ENCODE measurements around the gene SRGAP1. TPM values are rescaled to one million over a fixed set of nuclear protein-coding genes. Genes with fewer than 3 reads are reported as not detected.

Gene SRGAP1
- total and polyA plus RNA-seq, 9 of the 15 experiments (the other 6 are each of a cell fraction or from before 2014, with no cell fraction given), result 0.01 to 0.13 (median 0.04) TPM; not detected in 3

GRCh38 chr12:63843721-63844390 lies 644 bp upstream of the SRGAP1 start (continued):
- TF ChIP-seq, protein P1, sequence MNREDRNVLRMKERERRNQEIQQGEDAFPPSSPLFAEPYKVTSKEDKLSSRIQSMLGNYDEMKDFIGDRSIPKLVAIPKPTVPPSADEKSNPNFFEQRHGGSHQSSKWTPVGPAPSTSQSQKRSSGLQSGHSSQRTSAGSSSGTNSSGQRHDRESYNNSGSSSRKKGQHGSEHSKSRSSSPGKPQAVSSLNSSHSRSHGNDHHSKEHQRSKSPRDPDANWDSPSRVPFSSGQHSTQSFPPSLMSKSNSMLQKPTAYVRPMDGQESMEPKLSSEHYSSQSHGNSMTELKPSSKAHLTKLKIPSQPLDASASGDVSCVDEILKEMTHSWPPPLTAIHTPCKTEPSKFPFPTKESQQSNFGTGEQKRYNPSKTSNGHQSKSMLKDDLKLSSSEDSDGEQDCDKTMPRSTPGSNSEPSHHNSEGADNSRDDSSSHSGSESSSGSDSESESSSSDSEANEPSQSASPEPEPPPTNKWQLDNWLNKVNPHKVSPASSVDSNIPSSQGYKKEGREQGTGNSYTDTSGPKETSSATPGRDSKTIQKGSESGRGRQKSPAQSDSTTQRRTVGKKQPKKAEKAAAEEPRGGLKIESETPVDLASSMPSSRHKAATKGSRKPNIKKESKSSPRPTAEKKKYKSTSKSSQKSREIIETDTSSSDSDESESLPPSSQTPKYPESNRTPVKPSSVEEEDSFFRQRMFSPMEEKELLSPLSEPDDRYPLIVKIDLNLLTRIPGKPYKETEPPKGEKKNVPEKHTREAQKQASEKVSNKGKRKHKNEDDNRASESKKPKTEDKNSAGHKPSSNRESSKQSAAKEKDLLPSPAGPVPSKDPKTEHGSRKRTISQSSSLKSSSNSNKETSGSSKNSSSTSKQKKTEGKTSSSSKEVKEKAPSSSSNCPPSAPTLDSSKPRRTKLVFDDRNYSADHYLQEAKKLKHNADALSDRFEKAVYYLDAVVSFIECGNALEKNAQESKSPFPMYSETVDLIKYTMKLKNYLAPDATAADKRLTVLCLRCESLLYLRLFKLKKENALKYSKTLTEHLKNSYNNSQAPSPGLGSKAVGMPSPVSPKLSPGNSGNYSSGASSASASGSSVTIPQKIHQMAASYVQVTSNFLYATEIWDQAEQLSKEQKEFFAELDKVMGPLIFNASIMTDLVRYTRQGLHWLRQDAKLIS (CRISPR knock-in tag; IDR thresholded peaks at IDR 0.05), result peak; percentile 39; the same call in 1 of the 2 replicates
- TF ChIP-seq DACH1 (IDR thresholded peaks at IDR 0.05; ENCODE audit: partially characterized antibody) (no peak), ZNF174 (CRISPR knock-in tag; IDR thresholded peaks at IDR 0.05) (no peak), RBM14 (IDR thresholded peaks at IDR 0.05; ENCODE audit: borderline replicate concordance, insufficient read depth, low read depth, low read length) (no peak), CREB1 (IDR thresholded peaks at IDR 0.05) (peak; percentile 47; the same call in 1 of the 2 replicates), CREB1 (CRISPR knock-in tag; IDR thresholded peaks at IDR 0.05) (peak; percentile 63), HDAC2 (IDR thresholded peaks at IDR 0.05) (no peak), ZNF217 (CRISPR knock-in tag; IDR thresholded peaks at IDR 0.05) (no peak), SMC3 (conservative IDR thresholded peaks at IDR 0.05; ENCODE audit: insufficient read depth, low read depth, low read length) (peak; percentile 64), MTA3 (IDR thresholded peaks at IDR 0.05; ENCODE audit: borderline replicate concordance) (peak; percentile 35; the same call in 1 of the 2 replicates), SOX6 (IDR thresholded peaks at IDR 0.05) (0 out of 2 replicates have a peak, but pooled peaks have one; percentile 46), BRCA1 (IDR thresholded peaks at IDR 0.05) (no peak), BRCA1 (CRISPR knock-in tag; IDR thresholded peaks at IDR 0.05) (no peak), CAMTA2 (CRISPR knock-in tag; conservative IDR thresholded peaks at IDR 0.05) (no peak), MCM5 (IDR thresholded peaks at IDR 0.05; ENCODE audit: low read depth) (no peak), ATF1 (CRISPR knock-in tag; IDR thresholded peaks at IDR 0.05) (0 out of 2 replicates have a peak, but pooled peaks have one; percentile 15), ATF1 (tag; IDR thresholded peaks at IDR 0.05) (peak; percentile 66), FOXK1 (CRISPR knock-in tag; IDR thresholded peaks at IDR 0.05; ENCODE audit: borderline replicate concordance) (no peak), RBM25 (IDR thresholded peaks at IDR 0.05; ENCODE audit: low read depth, low read length, severe bottlenecking) (peak; percentile 50), ZNF449 (CRISPR knock-in tag; IDR thresholded peaks at IDR 0.05) (no peak)
- TF ChIP-seq, protein P2, sequence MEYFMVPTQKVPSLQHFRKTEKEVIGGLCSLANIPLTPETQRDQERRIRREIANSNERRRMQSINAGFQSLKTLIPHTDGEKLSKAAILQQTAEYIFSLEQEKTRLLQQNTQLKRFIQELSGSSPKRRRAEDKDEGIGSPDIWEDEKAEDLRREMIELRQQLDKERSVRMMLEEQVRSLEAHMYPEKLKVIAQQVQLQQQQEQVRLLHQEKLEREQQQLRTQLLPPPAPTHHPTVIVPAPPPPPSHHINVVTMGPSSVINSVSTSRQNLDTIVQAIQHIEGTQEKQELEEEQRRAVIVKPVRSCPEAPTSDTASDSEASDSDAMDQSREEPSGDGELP (CRISPR knock-in tag; IDR thresholded peaks at IDR 0.05; ENCODE audit: borderline replicate concordance), result peak; percentile 34; the same call in 1 of the 2 replicates
- TF ChIP-seq, protein P3, sequence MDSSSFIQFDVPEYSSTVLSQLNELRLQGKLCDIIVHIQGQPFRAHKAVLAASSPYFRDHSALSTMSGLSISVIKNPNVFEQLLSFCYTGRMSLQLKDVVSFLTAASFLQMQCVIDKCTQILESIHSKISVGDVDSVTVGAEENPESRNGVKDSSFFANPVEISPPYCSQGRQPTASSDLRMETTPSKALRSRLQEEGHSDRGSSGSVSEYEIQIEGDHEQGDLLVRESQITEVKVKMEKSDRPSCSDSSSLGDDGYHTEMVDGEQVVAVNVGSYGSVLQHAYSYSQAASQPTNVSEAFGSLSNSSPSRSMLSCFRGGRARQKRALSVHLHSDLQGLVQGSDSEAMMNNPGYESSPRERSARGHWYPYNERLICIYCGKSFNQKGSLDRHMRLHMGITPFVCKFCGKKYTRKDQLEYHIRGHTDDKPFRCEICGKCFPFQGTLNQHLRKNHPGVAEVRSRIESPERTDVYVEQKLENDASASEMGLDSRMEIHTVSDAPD (CRISPR knock-in tag; IDR thresholded peaks at IDR 0.05), result no peak

Measured in K562 (cell line).